Upper lobe of left lung (tissue), 4 donors: Measurements from ENCODE around the gene GPR162.
"Not testable (repeated sequence)": the region's sequence is repeated elsewhere in the genome, so short reads cannot be mapped to it uniquely, and the experiment has no call there.

Experiments used
- EP300 ChIP-seq, 4 donors: sonication (generic); formaldehyde crosslinking; IDR thresholded peaks; one replicate each; pipeline ENCODE4 v1.5.1; 2017; ENCODE audit warnings: antibody characterized with exemption in 4 of 4, control low read depth in 2 of 4
- POLR2A ChIP-seq, 4 donors: fragments of 450-650 bp; IDR thresholded peaks; one replicate each; pipeline ENCODE4 v1.5.1; 2016 to 2017; ENCODE audit warnings: antibody characterized with exemption in 4 of 4, mild to moderate bottlenecking in 2 of 4
- POLR2AphosphoS5 ChIP-seq, 2 donors: sonication (generic); formaldehyde crosslinking; IDR thresholded peaks; one replicate each; pipeline ENCODE4 v1.5.1; 2017; ENCODE audit warnings: antibody characterized with exemption in 2 of 2
- TF ChIP-seq, protein P1 (sequence below), 6 experiments: fragments of 450-650 bp in 4 of 6; fragments of 200-600 bp in 2 of 6; sonication (generic) in 2 of 6; IDR thresholded peaks; one replicate each; pipeline ENCODE4 v1.5.1; 2016 to 2019; ENCODE audit warnings: antibody characterized with exemption in 6 of 6

GRCh38 chr12:6874015-6874368, 52.4 kb downstream of the GPR162 start:
- TF ChIP-seq, protein P1, sequence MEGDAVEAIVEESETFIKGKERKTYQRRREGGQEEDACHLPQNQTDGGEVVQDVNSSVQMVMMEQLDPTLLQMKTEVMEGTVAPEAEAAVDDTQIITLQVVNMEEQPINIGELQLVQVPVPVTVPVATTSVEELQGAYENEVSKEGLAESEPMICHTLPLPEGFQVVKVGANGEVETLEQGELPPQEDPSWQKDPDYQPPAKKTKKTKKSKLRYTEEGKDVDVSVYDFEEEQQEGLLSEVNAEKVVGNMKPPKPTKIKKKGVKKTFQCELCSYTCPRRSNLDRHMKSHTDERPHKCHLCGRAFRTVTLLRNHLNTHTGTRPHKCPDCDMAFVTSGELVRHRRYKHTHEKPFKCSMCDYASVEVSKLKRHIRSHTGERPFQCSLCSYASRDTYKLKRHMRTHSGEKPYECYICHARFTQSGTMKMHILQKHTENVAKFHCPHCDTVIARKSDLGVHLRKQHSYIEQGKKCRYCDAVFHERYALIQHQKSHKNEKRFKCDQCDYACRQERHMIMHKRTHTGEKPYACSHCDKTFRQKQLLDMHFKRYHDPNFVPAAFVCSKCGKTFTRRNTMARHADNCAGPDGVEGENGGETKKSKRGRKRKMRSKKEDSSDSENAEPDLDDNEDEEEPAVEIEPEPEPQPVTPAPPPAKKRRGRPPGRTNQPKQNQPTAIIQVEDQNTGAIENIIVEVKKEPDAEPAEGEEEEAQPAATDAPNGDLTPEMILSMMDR (IDR thresholded peaks at IDR 0.05): not testable (repeated sequence)
- TF ChIP-seq POLR2AphosphoS5, EP300, POLR2A (IDR thresholded peaks at IDR 0.05): not testable (repeated sequence)
